ENCODE measurements around the gene ENAH.

ENAH gene

DNA sequence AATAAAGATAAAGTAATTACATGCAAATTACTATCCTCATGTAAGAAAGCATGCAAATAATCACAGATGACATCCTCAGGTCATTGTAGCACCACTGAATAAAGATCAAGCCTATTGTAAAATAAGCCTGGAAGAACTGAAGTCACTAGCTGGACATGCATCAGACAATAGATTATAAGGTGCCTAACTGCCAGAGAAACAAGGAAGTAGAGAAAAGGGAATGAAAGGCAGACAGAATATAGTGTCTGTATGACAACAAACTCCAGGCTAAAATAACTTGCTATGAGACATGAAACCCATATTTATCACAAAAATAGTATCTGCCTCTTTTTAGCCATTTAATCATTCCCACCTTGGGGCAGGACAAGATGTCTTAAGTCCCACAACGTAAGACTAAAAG is 108.7 kb downstream of the ENAH start:
- peaks cover 6% of the 10 kb centered on the region for H3K4me1 Mint-ChIP-seq
- no peaks in the 10 kb centered on the region for H3K36me3 Mint-ChIP-seq
- no peaks in the 10 kb centered on the region for H3K27me3 Mint-ChIP-seq
- no peaks in the 10 kb centered on the region for H3K9me3 Mint-ChIP-seq
- H3K27ac Mint-ChIP-seq, result no peak overlapping the region
- H3K4me3 Mint-ChIP-seq, result no peak overlapping the region

DNA sequence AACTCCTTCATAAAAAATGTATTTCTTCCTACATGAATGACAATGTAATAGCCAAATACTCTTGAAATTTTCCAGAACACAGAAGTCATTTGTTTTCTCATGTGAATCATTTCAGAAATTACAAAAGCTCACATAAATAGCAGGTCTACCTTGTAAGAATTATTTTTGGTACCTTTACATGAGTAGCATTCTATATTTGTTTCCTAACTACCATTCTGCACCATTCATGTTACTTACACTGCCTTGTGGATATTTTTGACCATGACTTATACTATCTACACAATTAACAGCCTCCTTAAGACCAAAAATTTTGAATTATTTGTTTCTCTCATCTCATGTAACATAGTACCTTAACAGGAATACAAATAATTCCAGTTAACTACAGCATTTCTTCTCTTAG is 109.6 kb downstream of the ENAH start:
- peaks cover 3% of the 10 kb centered on the region for H3K27me3 Mint-ChIP-seq
- H3K27ac Mint-ChIP-seq, result no peak overlapping the region
- H3K4me3 Mint-ChIP-seq, result no peak overlapping the region
- H3K9me3 Mint-ChIP-seq, result no peaks in the 10 kb centered on the region
- H3K36me3 Mint-ChIP-seq, result no peaks in the 10 kb centered on the region
- peaks cover 6% of the 10 kb centered on the region for H3K4me1 Mint-ChIP-seq

DNA sequence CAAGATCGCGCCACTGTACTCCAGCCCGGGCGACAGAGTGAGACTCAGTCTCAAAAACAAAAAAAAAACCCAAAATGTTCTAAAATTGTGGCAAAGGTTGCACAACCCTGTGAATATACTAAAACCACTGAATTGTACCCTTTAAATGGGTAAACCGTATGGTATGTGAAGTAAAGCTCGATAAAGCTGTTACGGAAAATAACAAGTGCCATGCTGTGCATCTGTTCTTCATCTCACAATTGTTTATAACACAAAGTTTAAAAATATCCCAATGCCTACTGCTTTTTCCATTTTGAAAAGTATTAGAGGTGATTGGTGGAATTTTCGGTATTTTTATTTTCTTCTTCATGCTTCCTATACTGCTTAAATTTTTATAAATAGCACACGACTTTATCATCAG is 111.5 kb downstream of the ENAH start:
- H3K4me3 Mint-ChIP-seq, result no peak overlapping the region
- no peaks in the 10 kb centered on the region for H3K4me1 Mint-ChIP-seq
- H3K27me3 Mint-ChIP-seq, result peaks cover 3% of the 10 kb centered on the region
- no peak overlapping the region for H3K27ac Mint-ChIP-seq
- H3K9me3 Mint-ChIP-seq, result no peaks in the 10 kb centered on the region
- no peaks in the 10 kb centered on the region for H3K36me3 Mint-ChIP-seq

DNA sequence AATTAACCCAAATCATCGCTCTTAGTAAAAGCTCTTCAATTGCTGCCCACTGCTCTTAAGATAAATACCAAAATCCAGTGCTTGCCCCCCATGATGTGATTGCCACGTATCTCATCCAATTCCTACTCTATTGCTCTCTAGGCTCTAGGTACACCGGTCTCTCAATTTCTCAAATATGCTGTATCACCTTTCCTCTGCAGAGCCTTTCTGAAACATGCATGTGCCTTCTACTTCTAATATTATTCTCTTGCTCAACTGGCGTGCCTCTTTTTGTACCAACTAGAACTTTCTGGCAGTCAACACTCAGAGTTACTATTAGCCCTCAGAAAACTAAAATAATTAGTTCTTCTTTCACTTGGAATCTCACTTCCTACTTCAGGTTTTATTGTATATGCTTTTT is 113.3 kb downstream of the ENAH start:
- Mint-ChIP-seq H3K4me1 (no peaks in the 10 kb centered on the region), H3K36me3 (no peaks in the 10 kb centered on the region), H3K27me3 (peaks cover 9% of the 10 kb centered on the region), H3K9me3 (no peaks in the 10 kb centered on the region), H3K27ac (no peak overlapping the region), H3K4me3 (no peak overlapping the region)

DNA sequence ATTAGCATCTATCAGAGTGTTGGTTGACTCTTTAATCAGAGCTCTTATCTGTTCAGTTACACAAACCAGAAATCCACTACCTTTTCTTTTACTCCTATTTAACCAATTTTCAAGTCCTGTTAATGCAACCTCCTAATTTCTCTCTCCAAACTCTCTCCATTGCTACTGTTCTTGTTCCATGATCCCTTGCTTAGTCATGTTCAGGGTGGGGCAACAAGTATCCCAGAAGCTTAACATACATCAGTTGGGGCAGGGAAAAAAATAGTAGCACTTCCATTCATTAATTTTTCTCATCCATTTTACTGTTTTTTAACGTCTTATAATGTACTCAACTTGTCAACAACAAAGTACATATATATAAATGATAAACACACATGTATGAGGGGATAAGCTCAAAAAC is 113.9 kb downstream of the ENAH start:
- no peak overlapping the region for H3K4me3 Mint-ChIP-seq
- H3K9me3 Mint-ChIP-seq, result no peaks in the 10 kb centered on the region
- H3K27ac Mint-ChIP-seq, result no peak overlapping the region
- peaks cover 11% of the 10 kb centered on the region for H3K27me3 Mint-ChIP-seq
- H3K36me3 Mint-ChIP-seq, result no peaks in the 10 kb centered on the region
- H3K4me1 Mint-ChIP-seq, result no peaks in the 10 kb centered on the region

DNA sequence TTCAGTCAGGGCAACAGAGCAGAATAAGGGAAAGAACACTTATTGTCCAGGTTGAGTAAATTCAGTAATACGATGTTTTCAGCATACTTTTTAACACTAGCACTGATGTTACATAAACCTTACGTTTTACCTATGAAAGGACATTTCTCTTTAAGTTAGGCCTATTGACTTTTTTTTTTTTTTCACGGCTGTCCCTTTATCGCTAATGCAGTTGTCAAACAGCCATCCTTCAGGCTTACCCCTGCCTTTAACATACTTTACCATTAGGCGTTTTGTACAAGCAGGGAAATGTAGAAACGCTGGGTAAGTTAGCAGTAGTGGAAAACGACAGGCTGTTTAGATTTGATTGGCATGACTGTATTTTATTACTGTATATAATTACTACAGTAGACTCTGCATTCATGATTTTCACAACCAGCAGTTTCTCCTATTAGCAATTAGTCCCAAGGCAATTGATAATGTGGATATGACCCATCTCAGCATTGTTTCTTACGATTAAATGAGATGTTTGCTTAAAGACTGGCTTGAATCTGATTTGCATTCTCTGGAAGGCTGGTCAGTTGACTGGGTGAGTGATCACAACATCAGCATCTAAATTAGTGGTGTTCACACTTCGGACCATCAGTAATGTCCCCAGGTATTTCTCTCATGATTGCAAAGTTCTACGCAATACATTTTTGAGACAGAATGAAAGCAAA is 115.2 kb downstream of the ENAH start:
- Mint-ChIP-seq H3K4me1 (no peaks in the 10 kb centered on the region), H3K27ac (no peak overlapping the region), H3K36me3 (no peaks in the 10 kb centered on the region), H3K27me3 (peaks cover 11% of the 10 kb centered on the region), H3K9me3 (no peaks in the 10 kb centered on the region), H3K4me3 (no peak overlapping the region)

DNA sequence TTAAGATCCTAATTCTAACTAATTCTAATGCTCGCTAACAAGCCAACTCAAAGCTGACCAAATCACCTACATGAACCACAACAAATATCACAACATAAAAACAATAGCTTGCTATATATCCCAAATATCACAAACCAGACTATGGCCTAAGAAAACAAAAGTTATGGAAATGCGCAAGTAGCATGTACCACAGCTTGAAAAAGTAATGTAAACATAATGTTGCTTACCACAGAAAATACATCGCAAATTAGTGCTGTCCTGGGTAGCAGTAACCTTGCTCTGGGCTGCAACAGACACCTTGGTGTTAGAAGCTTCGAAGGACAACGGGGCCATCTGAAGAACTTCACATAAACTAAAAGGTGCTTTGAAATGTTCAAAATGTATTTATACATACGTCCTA is 117.6 kb downstream of the ENAH start:
- H3K4me3 Mint-ChIP-seq, result no peak overlapping the region
- H3K4me1 Mint-ChIP-seq, result no peaks in the 10 kb centered on the region
- no peaks in the 10 kb centered on the region for H3K36me3 Mint-ChIP-seq
- no peaks in the 10 kb centered on the region for H3K9me3 Mint-ChIP-seq
- H3K27ac Mint-ChIP-seq, result no peak overlapping the region
- H3K27me3 Mint-ChIP-seq, result peaks cover 15% of the 10 kb centered on the region

DNA sequence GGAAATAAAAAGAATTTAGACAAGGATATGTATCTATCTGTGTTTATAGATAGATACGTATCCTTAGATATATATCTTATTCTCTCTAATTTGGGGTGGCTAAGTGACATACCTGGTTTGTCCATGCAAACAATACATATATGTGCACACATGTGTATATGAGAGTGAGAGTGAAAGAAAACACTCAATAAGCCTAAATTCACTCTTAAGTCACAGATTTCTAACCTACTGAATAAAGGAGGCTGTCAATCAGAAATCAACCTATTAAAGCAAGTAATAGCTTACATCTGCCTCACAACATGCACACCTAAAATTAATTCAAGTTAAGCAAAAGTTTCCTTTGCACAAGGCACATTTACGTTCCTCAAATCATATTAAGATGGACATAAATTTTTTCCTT is 118.2 kb downstream of the ENAH start:
- H3K4me1 Mint-ChIP-seq, result no peaks in the 10 kb centered on the region
- H3K9me3 Mint-ChIP-seq, result no peaks in the 10 kb centered on the region
- H3K27ac Mint-ChIP-seq, result no peak overlapping the region
- no peaks in the 10 kb centered on the region for H3K36me3 Mint-ChIP-seq
- H3K27me3 Mint-ChIP-seq, result peaks cover 15% of the 10 kb centered on the region
- H3K4me3 Mint-ChIP-seq, result no peak overlapping the region

DNA sequence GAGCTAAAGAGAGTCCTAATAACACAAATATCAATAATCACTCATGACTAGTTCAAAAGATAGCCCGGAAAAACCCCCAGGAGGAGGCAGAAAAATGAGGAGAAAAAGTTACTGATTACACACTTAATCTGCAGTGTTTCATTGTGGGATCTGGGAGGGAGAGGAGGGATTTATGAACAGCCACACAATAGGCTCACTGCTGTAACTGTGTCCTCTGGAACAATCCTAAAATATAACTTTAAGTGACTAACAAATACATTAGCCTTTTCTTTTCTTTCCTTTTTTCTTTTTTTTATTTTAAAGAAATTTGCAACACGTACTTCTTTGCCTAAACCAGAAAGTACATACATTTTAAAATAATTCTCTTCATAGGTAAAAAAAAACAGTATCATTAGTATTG is 118.8 kb downstream of the ENAH start:
- Mint-ChIP-seq H3K9me3 (no peaks in the 10 kb centered on the region), H3K4me1 (no peaks in the 10 kb centered on the region), H3K27ac (no peak overlapping the region), H3K27me3 (peaks cover 14% of the 10 kb centered on the region), H3K4me3 (no peak overlapping the region), H3K36me3 (no peaks in the 10 kb centered on the region)

DNA sequence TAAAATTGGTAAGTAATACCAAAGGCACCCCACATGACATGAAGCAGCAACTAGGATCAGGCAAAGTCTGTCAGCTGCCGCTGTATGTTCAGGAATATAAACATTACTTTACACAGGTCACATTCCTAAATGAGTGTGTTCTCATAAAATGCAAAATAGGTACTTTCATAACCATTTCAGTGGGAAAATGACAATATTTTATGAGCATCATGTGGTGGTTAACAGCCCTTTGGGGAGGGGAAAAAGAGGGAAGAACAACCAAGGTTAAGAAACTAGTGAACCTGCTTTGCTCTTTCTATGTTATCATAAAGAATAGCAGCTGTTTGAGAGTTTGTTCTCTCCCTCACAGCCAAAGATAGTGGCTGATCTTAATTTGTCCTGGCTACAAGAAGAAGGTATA is 119.7 kb downstream of the ENAH start:
- H3K4me1 Mint-ChIP-seq, result no peaks in the 10 kb centered on the region
- H3K27me3 Mint-ChIP-seq, result peaks cover 12% of the 10 kb centered on the region
- H3K9me3 Mint-ChIP-seq, result no peaks in the 10 kb centered on the region
- no peak overlapping the region for H3K4me3 Mint-ChIP-seq
- no peaks in the 10 kb centered on the region for H3K36me3 Mint-ChIP-seq
- H3K27ac Mint-ChIP-seq, result no peak overlapping the region

DNA sequence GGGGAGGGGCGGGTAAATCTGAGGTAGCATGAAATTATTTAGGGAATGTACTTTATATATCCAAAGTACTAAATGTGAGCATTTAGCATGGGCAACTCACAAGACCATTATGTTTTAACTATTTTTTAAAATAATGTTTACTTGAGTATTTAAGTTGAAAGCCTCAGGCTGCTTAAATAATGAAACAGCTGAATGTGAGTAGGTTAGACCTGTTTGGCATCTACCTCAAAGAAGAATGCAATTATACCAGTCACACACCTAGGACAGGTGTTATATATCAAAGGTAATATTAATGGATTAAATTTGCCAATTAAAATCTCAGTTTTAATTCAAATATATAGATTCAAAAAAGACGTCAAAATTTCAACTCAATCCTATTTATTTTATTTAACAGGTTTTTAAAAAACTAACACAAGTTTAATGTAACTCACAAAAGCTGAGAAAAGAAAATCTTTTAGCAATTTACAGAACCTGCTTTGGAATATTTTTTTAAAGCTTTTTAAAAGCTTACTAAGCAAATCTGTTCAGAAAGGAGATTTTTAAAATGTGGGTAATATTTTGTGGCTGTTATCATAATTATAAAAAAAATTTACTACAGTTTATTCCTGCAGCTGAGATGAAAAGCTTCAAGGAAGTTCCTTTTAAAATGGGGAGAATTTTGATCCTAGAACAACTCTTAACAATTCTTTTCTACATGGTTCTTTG is 120.5 kb downstream of the ENAH start:
- H3K4me3 Mint-ChIP-seq, result no peak overlapping the region
- H3K9me3 Mint-ChIP-seq, result no peaks in the 10 kb centered on the region
- H3K27ac Mint-ChIP-seq, result no peak overlapping the region
- H3K4me1 Mint-ChIP-seq, result no peaks in the 10 kb centered on the region
- H3K27me3 Mint-ChIP-seq, result peaks cover 12% of the 10 kb centered on the region
- H3K36me3 Mint-ChIP-seq, result no peaks in the 10 kb centered on the region

DNA sequence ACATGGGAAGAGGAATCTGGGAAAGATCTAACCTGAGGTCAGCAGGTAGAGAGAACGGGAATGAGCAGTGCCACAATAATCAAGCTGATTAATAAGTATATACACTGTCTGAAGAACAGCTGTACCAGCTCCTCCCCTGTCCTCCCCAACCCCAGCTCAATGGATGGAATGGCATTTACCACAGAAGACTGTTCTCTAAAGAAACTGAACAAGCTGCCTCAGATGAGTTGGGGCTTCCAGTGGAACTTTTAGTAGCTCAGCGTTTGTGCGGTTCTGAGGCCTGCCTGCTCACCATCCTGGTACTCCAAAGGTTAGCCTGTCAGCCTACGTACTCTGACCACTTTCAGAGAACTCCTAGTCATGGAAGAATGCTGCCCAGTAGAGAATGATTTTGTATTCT is 123.2 kb downstream of the ENAH start:
- Mint-ChIP-seq H3K36me3 (no peaks in the 10 kb centered on the region), H3K4me1 (no peaks in the 10 kb centered on the region), H3K4me3 (no peak overlapping the region), H3K27me3 (peaks cover 6% of the 10 kb centered on the region), H3K27ac (no peak overlapping the region), H3K9me3 (no peaks in the 10 kb centered on the region)

DNA sequence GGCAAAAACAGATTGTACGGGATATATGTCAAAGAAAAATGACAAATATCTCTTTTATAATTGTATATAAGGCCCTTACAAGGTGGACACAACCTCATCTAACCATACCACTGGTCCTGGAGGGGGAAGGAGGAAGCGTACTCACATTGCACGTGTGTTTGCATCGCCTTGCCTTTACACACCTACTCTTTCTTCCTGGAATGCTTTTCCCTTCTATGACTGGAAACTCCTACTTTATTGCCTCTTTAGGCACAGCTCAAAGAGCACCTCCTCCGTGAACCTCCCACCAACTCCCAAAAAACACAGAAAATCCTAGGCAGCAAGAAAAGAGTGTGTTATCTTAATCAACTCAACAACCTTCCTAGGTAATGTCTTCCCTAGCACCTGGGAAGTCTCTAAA is 125.3 kb downstream of the ENAH start:
- Mint-ChIP-seq H3K27ac (no peak overlapping the region), H3K36me3 (no peaks in the 10 kb centered on the region), H3K4me1 (no peaks in the 10 kb centered on the region), H3K27me3 (peaks cover 4% of the 10 kb centered on the region), H3K4me3 (no peak overlapping the region), H3K9me3 (no peaks in the 10 kb centered on the region)

DNA sequence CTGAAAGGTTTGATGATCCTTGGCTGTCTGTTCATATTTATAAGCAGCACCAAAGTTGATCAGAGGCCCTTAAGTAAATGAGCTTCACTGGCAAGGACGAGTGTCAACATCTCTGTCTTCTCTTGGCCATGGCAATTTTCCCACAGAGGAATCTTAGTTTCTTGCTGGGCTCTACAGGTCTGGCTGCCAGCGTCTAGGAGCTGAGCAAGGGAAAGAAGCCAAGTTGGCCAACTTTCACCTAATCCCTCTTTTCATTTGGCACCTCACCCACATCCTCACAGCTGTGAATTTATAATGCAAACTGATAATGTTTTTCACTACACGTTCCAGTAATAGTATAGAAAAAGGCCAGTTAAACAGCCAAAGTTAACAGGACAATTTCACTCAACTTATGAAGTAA is 126.0 kb downstream of the ENAH start:
- Mint-ChIP-seq H3K27ac (no peak overlapping the region), H3K36me3 (no peaks in the 10 kb centered on the region), H3K9me3 (no peaks in the 10 kb centered on the region), H3K27me3 (peaks cover 4% of the 10 kb centered on the region), H3K4me3 (no peak overlapping the region), H3K4me1 (no peaks in the 10 kb centered on the region)

DNA sequence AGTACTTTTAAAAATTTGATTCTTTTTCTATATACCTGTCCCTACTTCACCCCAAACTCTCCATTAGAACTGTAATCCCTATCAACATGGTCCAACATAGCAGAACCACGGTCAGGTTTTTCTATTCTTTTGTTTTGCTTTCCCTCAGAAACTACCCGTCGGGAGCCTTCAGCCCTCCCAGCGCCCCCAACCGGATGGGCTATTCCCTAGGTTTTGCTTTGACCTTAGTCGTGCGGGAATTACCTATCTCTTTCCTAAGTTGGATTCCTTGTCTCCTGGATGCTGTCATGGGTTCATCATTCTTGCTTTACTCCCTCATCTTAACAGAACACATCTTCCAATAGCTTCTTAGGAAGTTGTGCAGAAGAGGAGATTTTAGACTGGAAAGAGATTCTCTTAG is 127.5 kb downstream of the ENAH start:
- Mint-ChIP-seq H3K4me1 (no peaks in the 10 kb centered on the region), H3K27ac (no peak overlapping the region), H3K36me3 (no peaks in the 10 kb centered on the region), H3K27me3 (peaks cover under 1% of the 10 kb centered on the region), H3K4me3 (no peak overlapping the region), H3K9me3 (no peaks in the 10 kb centered on the region)

DNA sequence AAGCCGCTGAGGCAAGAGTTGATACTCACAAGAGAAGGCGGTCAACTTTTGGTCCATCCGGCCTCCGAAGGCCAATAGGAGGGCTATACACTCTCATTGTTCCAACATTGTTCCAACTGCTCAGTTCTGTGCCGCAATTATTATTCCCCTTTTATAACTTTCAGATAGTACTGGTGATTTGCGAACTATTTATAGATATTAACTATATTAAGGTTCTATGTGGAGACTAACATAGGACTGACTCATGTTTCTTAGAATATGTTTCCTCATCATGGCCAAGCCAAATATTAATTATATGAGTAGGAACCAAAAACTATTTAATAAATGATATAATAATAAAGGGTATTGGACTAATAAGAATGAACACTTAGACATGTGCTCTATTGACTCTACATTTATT is 128.4 kb downstream of the ENAH start:
- no peaks in the 10 kb centered on the region for H3K27me3 Mint-ChIP-seq
- no peak overlapping the region for H3K27ac Mint-ChIP-seq
- H3K4me1 Mint-ChIP-seq, result no peaks in the 10 kb centered on the region
- no peaks in the 10 kb centered on the region for H3K9me3 Mint-ChIP-seq
- H3K4me3 Mint-ChIP-seq, result no peak overlapping the region
- no peaks in the 10 kb centered on the region for H3K36me3 Mint-ChIP-seq
